Panc1 (cell line): ENCODE data around the gene NFIC. TPM values are rescaled to one million over a fixed set of nuclear protein-coding genes. Genes with fewer than 3 reads are reported as not detected.

Experiments used
- ATAC-seq: fragments of 200-7000 bp; cut with Tn5 transposase; 2 replicates; pipeline ENCODE4 v1.9.1; 2020; ENCODE audit warnings: mild to moderate bottlenecking, moderate library complexity
- BruUV-seq: library from RNA; stranded (reverse); fragments of 400-500 nt; replicated peaks from 2 replicates; lab custom pipeline; 2021; lab: Mats Ljungman, UMichigan
- CTCF ChIA-PET: fragments of 300-600 bp; sonication (Branson Sonifier 250); formaldehyde crosslinking; loops from one replicate; lab custom pipeline; 2022; ENCODE audit warnings: antibody characterized with exemption; lab: Charles Lee
- POLR2A ChIA-PET: fragments of 300-600 bp; sonication (Branson Sonifier 250); formaldehyde crosslinking; loops from one replicate; lab custom pipeline; 2022; ENCODE audit warnings: antibody characterized with exemption; lab: Charles Lee
- DNase-seq: peaks from one replicate; pipeline ENCODE4 v3.0.0-alpha.2; 2010; ENCODE audit warnings: low read depth, low spot score
- H3K27ac ChIP-seq: 2 replicates; pipeline ENCODE4 v1.5.1; 2011; ENCODE audit warnings: mild to moderate bottlenecking, low read length, inconsistent platforms
- H3K27me3 ChIP-seq: fragments of 200-500 bp; sonication (Bioruptor generic); 2 replicates; pipeline ENCODE4 v1.6.0; 2014; ENCODE audit warnings: low read length, inconsistent platforms; ENCODE audit not compliant: control insufficient read depth, insufficient read depth
- H3K36me3 ChIP-seq: fragments of 200-500 bp; sonication (Bioruptor generic); 2 replicates; pipeline ENCODE4 v1.5.1; 2014; ENCODE audit warnings: inconsistent platforms, mild to moderate bottlenecking, low read length, moderate library complexity; ENCODE audit not compliant: control insufficient read depth, insufficient read depth
- H3K4me1 ChIP-seq: 2 replicates; pipeline ENCODE4 v1.5.1; 2011; ENCODE audit warnings: inconsistent platforms, mild to moderate bottlenecking, low read length, moderate library complexity; ENCODE audit not compliant: control insufficient read depth, insufficient read depth
- H3K4me3 ChIP-seq, 2 experiments: 2 replicates each; pipeline ENCODE4 v1.5.1; 2011 to 2012; ENCODE audit warnings: low read depth in 2 of 2, low read length in 2 of 2, mild to moderate bottlenecking in 2 of 2, inconsistent platforms in 1 of 2, moderate library complexity in 1 of 2
- H3K9me3 ChIP-seq: fragments of 200-500 bp; sonication (Bioruptor generic); 2 replicates; pipeline ENCODE4 v1.5.1; 2014; ENCODE audit warnings: low read depth, mild to moderate bottlenecking, inconsistent platforms, low read length, moderate library complexity; ENCODE audit not compliant: control insufficient read depth, insufficient read depth
- POLR2AphosphoS5 ChIP-seq: IDR thresholded peaks from 2 replicates; pipeline ENCODE4 v1.6.1; 2012; ENCODE audit warnings: mild to moderate bottlenecking, low read depth, low read length, moderate library complexity
- REST ChIP-seq, 2 experiments: IDR thresholded peaks; 2 replicates each; pipeline ENCODE4 v1.6.1; 2011 to 2012; ENCODE audit warnings: low read depth in 2 of 2, control low read depth in 1 of 2, low read length in 1 of 2, mild to moderate bottlenecking in 1 of 2, moderate library complexity in 1 of 2; ENCODE audit not compliant: insufficient read depth in 1 of 2
- SIN3A ChIP-seq: IDR thresholded peaks from 2 replicates; pipeline ENCODE4 v1.6.1; 2012; ENCODE audit warnings: low read depth, mild to moderate bottlenecking, low read length, moderate library complexity, borderline replicate concordance; ENCODE audit not compliant: insufficient read depth
- TCF7L2 ChIP-seq: IDR thresholded peaks from 2 replicates; pipeline ENCODE4 v1.6.1; 2011; ENCODE audit warnings: mild to moderate bottlenecking, low read depth, low read length, inconsistent platforms
- in situ Hi-C: cut with HindIII; loops from 2 replicates; pipeline ENCODE4 v1.10.0; 2016; ENCODE audit warnings: low sequenced_read_pairs, low pct_unique_long_range_greater_than_20kb
- intact Hi-C: fragments of 100-400 bp; cut with micrococcal nuclease; formaldehyde crosslinking; loops from one replicate; pipeline ENCODE4 v1.10.0; 2022; ENCODE audit not compliant: unreplicated experiment
- total RNA-seq: library from RNA; stranded (reverse); gene quantifications from one replicate; pipeline ENCODE4 v1.2.1, GENCODE V29; 2021; ENCODE audit not compliant: unreplicated experiment
- TF ChIP-seq, protein P1 (sequence below): fragments of 450-650 bp; IDR thresholded peaks from 2 replicates; pipeline ENCODE4 v1.5.1; 2017; ENCODE audit warnings: mild to moderate bottlenecking

Gene NFIC
- total RNA-seq, 1 experiment from 2014 or later: 120 TPM

- DNase-seq (no peak), ATAC-seq (no peak)
- Histone ChIP-seq H3K9me3 (no peaks in the 10 kb centered on the region), H3K27me3 (no peaks in the 10 kb centered on the region), H3K4me1 (peaks cover 30% of the 10 kb centered on the region), H3K4me3 (no peak overlapping the region), H3K27ac (no peak overlapping the region), H3K36me3 (no peaks in the 10 kb centered on the region)
- ChIA-PET CTCF (no interaction called here), POLR2A (no interaction called here)
- in situ Hi-C loops (no loop called here), intact Hi-C loops (no loop called here)
- TF ChIP-seq, protein P1, sequence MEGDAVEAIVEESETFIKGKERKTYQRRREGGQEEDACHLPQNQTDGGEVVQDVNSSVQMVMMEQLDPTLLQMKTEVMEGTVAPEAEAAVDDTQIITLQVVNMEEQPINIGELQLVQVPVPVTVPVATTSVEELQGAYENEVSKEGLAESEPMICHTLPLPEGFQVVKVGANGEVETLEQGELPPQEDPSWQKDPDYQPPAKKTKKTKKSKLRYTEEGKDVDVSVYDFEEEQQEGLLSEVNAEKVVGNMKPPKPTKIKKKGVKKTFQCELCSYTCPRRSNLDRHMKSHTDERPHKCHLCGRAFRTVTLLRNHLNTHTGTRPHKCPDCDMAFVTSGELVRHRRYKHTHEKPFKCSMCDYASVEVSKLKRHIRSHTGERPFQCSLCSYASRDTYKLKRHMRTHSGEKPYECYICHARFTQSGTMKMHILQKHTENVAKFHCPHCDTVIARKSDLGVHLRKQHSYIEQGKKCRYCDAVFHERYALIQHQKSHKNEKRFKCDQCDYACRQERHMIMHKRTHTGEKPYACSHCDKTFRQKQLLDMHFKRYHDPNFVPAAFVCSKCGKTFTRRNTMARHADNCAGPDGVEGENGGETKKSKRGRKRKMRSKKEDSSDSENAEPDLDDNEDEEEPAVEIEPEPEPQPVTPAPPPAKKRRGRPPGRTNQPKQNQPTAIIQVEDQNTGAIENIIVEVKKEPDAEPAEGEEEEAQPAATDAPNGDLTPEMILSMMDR: no peak
- no peak for TF ChIP-seq TCF7L2
- TF ChIP-seq SIN3A: no peak
- TF ChIP-seq POLR2AphosphoS5: no peak
- no peak for TF ChIP-seq REST (IDR thresholded peaks at IDR 0.05; ENCODE audit: insufficient read depth in 1 of 2, low read depth in 2 of 2, low read length in 1 of 2)
- BruUV-seq: no TSS peak
Measured at GRCh38 chr19:3455393-3455955, 89.1 kb downstream of the NFIC start.

DNA sequence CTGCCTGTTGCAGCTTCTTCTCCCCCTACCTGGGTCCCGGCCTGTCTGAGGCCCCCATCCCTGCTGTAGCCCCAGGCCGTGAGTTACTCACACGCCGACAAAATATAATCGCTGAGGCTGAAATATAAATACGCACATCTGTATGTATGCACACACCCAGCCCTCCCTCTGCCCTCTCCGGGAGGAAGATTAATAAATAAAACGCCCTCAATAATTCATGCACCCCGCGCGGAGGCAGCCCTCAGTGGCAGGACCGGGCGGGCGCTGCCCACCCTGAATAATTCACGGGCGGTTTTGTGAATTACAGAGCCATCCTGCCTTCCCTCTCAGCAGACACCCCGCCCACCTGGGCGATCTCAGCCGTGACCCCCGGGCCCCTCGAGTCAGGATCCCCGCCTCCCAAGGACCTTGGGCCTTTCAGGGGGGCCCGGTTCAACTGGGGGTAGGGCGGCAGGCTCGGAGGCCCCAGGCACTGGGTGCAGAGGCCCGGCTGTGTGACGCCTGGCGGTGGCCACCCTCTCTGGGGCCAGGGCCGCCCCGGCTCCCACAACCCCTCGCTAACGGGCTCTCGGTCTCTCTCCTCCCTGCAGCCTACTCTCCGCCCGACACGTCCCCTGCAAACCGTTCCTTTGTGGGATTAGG lies 89.7 kb downstream of the NFIC start:
- H3K4me3 ChIP-seq: no peak overlapping the region
- ChIA-PET POLR2A (no interaction called here), CTCF (no interaction called here)
- intact Hi-C loops (no loop called here), in situ Hi-C loops (no loop called here)
- peaks cover 25% of the 10 kb centered on the region for H3K4me1 ChIP-seq
- no peaks in the 10 kb centered on the region for H3K9me3 ChIP-seq
- ATAC-seq (no peak), DNase-seq (no peak)
- H3K27me3 ChIP-seq: no peaks in the 10 kb centered on the region
- no TSS peak for BruUV-seq
- H3K27ac ChIP-seq: no peak overlapping the region
- no peaks in the 10 kb centered on the region for H3K36me3 ChIP-seq
- TF ChIP-seq, protein P1: no peak
- TF ChIP-seq TCF7L2 (no peak), POLR2AphosphoS5 (no peak), REST (IDR thresholded peaks at IDR 0.05; ENCODE audit: insufficient read depth in 1 of 2, low read depth in 2 of 2, low read length in 1 of 2) (no peak), SIN3A (no peak)
